GM21737 (cell line): ENCODE measurements around the gene TNFSF10.
A peak's percentile ranks its signal among the peaks of the same experiment; 100 is the strongest.
"Not testable (repeated sequence)": the region's sequence is repeated elsewhere in the genome, so short reads cannot be mapped to it uniquely, and the experiment has no call there.

Experiments
- ATAC-seq: cut with Tn5 transposase; IDR thresholded peaks from one replicate; pipeline ENCODE4 v1.9.1; 2021; ENCODE audit warnings: mild to moderate bottlenecking, moderate library complexity; ENCODE audit not compliant: unreplicated experiment

The TNFSF10 gene

DNA sequence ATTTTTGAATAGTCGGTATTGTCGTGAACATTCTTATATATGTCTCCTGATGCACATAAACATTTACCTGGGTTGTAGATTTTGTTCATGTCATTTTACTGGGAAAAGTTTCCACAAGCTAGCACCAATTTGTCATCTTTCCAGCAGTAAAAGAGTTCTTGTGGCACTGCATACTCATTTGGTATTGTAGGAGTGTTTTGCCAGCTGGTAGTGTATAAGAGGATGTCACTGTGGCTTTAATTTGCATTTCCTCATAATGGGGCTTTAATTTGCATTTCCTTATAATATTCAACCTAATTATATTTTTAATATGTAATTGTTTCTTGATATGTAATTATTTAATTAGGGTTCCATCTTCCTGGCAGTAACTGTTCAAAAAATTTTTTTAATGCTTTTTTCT lies 21.2 kb upstream of the TNFSF10 start:
- ATAC-seq: no peak

DNA sequence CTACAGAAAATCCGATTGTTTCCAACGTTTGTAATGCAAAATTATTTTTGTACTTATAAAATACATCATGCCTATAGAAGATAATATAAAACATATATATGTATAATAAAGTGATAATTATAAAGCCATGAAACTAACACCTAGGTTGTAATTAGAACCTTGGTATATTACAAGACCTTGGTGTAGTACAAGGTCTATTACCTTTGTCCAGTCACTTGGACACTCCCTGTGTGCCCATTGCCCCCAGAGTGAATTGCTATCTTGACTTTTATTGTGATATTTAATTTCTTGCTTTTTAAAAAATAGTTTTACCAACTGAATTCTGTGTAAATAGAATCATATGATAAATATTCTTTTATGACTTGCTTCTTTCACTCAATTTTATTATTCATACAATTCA lies 20.7 kb upstream of the TNFSF10 start:
- no peak for ATAC-seq

DNA sequence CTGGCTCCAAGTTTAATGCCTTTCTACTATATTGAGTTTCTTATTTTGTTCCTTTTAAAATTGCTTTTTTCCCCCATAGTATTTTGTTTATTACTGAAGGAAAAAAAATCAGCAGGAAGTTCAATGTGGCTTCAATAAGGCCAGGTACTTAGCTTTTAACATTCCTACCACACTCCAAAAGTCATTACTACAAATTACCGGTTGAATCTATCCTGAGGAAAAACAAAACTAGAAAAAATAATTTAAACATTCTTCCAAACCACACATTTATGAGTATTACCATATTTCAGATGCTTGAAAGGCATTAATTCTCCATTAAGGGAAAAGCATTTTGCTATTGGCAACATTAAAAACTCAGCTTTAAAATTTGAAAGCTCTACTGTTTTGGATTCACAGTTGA lies 20.2 kb upstream of the TNFSF10 start:
- no peak for ATAC-seq

DNA sequence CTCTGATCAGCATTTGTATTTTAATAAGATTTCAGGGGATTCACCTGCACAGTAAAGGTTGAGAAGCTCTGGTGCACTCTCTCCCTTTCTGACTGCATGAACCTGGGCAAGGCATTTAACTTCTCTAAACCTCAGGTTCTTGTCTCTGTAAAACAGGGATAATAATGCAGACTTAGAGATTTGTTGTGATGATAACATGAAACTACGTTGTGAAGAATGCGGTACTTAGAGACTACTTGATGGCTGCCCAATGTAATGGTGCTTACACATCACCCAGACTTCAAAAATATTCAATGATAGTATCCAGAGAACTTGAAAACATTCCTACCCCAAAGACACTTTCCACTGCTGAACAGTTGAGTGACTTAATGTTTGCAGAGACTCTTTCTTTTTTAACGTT lies 19.8 kb upstream of the TNFSF10 start:
- no peak for ATAC-seq

DNA sequence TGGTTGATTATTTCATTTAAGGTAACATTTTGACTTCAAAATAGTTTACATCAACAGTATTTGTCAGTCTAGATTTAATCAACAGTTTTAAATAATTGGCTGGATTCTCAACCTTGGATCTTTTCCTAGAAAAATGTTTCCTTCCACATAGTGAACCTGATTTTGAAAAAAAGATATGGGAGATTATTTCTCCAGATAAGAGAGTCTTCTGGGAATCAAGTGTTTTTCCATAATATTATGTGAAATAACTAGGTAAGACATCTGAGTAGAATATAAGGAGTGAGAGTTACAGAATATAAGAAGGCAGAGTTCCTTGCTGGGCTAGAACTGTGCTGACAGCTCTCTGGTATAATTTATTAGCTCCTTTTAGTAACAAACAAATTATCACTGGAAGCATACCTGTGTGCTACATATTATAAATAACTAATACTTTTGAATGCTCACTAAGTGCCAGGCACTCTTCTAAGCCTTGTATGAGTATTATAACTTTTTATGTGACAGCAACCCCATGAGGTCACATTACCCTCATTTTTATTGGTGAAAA lies 18.8 kb upstream of the TNFSF10 start:
- no peak for ATAC-seq

DNA sequence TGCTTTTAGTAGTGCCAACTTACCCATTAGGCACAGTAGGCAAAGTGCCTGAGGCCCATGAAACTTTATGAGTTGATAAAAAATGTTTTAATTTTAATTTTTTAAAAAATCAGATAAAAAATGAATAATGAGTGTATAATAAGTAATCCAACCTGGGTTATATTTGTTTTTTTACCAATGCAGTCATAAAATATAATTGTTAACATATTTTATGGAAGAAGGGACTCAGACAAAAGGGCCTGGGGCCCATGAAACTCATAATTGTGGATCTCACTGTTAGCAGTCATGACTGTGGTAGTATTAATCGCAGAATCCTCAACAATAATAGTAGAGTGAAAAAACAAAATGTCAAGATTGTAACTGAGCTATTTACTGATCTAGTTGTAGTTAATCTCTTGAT lies 16.8 kb upstream of the TNFSF10 start:
- no peak for ATAC-seq

DNA sequence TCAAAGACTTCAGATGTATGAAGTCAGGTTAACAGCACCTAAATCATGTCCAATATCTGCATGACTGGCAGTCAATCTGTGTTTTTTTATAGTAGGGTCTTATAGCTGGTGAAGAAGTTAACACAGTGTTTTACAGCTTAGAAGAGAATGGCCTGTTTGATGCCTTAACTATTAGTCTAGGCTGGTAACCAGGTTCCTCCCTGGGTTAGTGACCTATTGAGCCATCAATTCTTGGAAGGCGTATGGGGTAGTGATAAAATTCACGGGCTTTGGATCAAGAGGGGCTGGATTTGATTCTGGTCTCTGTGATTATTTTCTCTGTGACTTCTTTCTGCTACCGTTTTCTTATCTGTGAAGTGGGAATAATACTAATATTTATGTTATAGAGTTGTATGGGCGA lies 16.0 kb upstream of the TNFSF10 start:
- ATAC-seq: no peak

DNA sequence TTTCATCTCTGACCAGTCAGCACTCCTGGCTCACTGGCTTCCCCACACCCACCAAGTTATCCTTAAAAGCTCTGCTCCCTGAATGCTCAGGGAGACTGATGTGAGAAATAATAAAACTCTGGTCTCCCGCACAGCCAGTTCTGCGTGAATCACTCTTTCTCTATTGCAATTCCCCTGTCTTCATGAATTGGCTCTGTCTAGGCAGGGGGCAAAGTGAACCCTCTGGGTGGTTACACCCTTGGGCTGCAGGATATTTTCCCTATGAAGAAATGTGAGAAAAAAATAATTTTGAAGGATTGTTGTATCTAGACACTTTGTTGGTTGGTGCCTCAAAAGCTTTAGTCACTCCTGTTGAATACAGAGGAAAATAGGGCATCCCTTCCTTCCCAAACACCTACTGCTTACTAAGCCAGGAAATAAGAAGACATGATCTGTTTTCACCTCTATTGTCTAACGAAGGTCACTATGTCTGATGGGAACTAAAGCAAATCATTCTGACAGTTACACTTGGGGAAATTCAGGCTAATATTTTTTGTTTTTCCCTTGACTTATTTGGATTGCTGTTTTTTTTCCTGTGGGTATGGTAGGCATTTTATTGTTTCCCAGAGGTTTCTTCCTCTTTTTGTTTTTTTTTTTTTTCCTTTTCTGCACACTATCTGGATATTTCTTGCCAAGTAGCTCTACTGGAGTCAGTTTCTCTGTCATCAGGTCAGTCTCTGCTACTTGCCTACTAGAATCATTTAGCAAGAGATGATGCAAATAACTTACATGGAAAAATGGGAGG lies 15.3 kb upstream of the TNFSF10 start:
- ATAC-seq: no peak

DNA sequence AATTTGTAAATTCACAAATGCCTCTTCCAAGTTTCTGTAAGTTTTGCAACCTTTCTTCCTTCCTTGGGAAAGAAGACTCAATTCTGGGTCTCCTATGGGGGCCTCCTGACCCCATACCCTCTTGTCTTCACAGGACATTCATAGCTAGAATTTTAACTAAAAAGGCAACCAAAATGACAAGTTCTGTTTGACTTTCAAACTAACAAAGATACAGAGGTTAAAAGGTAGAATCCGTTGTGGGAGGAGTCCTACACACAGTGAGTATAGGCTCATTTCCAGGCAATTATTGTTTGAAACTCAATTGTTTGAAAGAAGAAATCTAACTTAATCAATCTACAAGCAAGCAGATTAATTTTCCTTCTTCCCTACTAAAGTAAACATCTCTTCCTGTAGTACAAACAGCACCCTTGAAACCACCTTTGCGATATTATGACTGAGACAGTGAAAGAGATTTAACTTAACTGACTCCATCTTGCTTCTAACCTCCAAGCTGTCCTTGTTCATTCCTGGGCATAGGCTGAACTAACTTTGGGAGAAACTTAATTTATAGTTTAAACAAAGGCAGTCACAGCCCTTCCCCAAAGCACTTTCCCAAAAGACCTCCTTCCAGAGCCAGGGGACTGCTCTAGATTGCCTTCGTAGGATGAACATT lies 14.4 kb upstream of the TNFSF10 start:
- ATAC-seq: no peak

DNA sequence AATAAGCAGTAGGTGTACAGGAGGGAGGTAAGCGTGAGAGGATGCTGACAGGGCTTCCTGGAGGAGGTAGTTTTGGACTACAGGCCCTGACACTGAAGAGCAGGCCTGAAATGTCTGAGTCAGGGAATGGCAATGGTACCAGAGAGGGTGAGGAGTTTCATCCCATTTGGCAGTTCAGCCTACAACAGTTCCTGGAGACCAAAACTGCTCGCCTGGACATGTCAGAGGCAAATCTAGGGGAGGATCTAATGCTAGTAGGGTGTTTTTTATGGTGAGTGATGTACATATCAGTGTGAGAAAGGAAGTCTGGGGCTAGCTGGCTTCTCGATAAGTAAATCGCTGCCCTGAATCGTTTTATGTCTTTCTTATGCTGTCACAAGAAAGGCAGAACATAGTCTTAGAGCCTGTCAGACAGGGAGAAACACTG lies 13.8 kb upstream of the TNFSF10 start:
- ATAC-seq: no peak

DNA sequence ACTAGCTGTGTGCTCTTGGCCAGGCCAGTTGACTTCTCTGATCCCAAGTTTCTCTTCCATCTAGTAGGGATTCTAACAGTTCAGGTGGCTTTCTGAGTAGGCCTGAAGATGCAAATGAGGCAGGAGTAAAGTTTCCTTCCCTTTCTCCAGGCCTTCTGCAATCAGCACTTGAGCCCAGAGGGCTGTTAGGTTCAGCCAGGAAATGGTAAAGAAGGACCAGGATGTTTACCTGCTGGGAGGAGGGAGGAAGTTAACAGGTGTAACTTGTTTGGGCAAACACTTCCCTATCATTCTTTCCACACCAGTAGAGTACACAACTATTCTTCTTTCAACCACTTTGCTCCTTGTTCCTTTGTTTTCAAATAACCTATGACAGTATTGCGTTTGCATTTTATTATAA lies 13.3 kb upstream of the TNFSF10 start:
- ATAC-seq: no peak

DNA sequence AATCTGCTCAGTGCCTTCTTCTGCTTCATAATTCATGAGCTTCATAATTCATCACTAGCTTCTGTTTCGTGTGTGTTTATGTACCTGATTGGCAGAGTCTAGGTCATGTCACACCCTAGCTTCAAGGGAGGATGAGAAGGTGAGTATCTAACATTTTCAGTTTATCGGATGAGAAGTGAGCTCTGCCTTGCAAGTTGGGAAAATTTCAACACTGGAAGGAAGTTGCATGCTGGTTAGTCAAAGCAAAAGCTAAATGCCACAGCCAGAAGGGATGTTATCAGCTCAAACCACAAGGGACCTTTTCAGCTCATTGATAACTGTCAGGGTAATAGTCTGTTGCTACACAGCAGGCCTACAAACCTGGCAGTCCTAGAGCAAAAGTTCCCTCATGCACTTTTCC lies 7.3 kb upstream of the TNFSF10 start:
- ATAC-seq: no peak

DNA sequence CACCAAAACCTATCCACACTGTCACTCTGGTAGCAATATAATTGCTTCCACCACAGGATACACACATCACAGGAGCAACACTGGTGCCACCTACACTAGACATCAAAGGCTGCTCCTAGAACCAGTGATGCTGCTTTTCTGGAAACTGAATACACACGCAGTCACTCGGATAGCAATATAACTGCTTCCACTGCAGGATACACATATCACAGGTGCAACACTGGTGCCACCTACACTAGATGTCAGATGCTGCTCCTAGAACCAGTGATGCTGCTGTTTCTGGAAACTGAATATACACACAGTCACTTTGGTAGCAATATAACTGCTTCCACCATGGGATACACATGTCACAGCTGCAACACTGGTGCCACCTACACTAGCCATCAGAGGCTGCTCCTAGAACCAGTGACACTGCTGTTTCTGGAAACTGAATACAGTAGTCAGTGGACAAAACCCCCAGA lies 6.9 kb upstream of the TNFSF10 start:
- no peak for ATAC-seq

DNA sequence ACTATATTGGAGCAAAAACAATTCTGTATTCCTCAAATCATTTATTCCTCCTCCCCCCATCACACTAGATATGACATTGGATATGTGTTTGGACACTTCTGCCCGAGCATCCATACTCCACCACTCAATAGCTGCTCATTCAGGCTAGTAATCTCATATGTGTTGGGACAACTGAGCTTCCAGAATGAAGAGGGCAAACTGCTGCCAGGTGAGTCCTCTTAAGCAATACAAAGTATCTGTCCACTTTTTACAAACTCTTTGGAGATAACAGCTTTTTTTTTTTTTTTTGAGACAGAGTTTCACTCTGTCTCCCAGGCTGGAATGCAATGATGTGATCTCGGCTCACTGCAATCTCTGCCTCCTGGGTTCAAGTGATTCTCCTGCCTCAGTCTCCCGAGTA lies 5.4 kb upstream of the TNFSF10 start:
- no peak for ATAC-seq

DNA sequence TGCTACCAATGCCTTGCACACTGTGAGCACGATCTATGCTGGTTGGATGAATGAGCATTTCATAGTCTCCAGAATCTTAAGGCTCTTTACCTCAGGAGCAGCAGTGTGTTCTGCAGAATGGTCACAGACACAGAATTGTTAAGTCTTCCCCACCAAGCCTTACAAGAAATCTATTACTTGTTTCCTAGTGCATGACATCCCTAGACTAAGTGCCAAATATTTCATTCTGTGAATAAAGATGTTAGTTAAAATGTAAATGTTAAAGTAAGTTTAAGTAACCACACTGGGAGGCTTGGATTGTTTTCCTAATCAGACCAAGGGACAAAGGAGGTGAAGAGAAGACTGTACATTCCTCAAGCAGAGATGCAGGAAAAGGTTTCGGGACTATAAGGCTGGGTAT lies 4.1 kb upstream of the TNFSF10 start:
- ATAC-seq: no peak

DNA sequence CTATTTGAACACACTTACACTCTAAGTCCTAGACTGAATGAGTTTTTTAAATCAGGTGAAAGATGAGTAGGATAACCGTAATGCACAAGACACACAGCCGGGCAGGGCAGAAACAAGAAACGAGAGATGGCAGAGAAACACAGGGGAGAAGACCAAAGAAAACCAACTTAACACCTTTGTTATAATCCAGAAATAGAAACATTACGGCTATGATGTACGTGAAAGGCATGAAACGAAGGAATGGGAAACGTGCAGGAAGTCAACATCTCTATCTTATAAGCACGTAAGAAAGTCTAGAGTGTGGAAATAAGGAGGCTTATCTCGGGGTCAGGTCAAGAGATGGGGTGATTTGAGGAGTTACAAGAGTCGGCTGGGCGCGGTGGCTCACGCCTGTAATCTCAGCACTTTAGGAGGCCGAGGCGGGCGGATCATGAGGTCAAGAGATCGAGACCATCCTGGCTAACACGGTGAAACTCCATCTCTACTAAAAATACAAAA lies 1.9 kb upstream of the TNFSF10 start:
- ATAC-seq: no peak

DNA sequence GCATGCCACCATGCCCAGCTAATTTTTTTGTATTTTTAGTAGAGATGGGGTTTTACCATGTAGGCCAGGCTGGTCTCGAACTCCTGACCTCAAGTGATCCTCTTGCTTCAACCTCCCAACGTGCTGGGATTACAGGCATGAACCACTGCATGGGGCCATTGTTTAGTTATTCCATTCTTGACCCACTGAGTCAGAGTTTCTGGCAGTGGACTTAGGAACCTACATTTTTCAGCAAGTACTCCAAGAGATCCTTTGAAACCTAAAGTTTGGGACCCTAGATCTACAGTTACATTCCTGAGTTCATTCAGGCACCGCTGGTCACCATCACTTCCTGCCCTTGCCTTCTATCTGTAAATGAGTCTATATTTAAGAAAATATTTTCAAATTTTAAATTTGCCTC lies 1.4 kb upstream of the TNFSF10 start:
- ATAC-seq: no peak

DNA sequence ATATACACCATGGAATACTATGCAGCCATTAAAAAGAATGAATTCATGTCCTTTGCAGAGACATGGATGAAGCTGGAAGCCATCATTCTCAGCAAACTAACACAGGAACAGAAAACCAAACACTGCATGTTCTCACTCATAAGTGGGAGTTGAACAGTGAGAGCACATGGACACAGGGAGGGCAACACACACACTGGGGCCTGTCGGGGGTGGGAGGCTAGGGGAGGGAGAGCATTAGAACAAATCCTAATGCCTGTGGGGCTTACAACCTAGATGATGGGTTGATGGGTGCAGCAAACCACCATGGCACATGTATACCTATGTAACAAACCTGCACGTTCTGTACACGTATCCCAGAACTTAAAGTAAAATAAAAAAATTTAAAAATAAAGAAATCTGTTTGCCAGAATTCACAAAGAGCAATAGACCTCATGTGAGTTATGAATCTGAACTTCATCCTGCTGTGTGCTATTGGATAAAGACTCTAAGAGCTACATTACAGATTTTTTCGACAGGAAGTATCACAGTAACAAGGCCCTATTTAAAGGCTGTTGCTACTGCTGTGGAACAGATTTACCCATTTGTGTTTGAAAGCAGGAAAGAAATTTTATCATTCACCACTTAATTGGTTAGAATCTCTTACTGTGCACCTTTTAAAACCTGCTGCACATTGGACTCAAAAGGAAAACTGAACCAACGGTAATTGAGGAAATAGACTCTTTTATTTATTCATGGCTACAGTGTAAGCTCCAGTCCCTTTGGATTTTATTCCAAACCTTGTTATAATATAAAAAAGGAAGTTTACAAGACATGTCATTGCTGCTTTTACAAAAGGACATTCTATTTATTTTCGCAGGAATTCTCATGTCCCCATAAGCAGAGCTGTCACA lies 1.1 kb downstream of the TNFSF10 start:
- ATAC-seq: not testable (repeated sequence)

DNA sequence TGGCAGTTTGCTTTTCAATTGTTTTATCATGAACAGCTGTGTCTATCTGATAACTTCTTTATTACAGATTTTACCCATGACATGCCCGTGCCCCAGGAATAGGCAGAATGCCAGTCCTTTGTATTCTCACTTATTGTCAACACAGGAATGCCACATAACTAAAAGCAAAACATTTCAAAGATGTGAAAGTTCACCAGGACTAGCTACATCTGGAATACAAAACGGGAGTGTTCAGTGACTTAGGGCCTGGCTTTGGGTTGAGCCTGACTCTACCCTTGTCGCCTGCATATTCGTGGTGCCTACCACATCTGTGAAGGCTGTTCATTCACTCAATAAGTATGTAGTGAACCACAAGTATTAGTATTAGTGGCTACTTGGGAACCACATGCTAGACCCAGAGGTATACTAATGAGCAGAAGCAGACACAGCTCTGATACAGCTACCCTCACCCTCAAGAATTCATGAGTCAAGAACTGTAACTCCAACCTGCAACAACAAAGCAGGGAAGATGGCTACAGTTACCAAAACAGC lies 2.9 kb downstream of the TNFSF10 start:
- peak; percentile 41 for ATAC-seq

DNA sequence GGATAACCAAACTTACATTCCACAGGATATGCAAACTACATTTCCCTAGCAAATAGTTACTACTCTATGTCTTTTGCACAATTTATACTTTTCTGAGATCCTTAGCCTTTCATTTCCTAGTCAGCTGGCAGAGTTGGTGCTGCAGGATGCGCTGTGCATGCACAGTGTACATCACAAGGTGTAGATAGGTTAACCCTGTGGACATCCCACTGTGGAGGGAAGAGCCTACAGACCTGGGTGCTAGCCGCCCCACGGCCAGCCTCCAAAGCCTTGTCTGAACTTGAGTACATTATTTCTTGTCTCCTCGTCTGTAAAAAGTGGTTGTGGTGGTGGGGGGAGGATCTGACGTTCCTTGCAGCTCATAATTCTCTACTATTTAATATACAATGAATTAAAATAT lies 3.5 kb downstream of the TNFSF10 start:
- no peak for ATAC-seq
